ENCODE measurements around the gene CRYZL1.

DNA sequence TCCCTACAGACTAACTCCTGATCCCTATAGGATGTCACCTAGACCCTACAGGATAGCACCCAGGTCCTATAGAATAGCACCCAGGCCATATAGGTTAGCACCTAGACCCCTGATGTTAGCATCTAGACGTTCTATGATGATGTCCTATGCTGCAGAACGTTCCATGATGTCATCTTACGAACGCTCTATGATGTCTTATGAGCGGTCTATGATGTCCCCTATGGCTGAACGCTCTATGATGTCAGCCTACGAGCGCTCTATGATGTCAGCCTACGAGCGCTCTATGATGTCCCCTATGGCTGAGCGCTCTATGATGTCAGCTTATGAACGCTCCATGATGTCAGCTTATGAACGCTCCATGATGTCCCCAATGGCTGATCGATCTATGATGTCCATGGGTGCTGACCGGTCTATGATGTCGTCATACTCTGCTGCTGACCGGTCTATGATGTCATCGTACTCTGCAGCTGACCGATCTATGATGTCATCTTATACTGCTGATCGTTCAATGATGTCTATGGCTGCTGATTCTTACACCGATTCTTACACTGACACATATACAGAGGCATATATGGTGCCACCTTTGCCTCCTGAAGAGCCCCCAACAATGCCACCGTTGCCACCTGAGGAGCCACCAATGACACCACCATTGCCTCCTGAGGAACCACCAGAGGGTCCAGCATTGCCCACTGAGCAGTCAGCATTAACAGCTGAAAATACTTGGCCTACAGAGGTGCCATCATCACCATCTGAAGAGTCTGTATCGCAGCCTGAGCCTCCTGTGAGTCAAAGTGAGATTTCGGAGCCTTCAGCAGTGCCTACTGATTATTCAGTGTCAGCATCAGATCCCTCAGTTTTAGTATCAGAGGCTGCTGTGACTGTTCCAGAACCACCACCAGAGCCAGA, 89.2 kb downstream of the CRYZL1 start:
- TF ChIP-seq, protein P1, sequence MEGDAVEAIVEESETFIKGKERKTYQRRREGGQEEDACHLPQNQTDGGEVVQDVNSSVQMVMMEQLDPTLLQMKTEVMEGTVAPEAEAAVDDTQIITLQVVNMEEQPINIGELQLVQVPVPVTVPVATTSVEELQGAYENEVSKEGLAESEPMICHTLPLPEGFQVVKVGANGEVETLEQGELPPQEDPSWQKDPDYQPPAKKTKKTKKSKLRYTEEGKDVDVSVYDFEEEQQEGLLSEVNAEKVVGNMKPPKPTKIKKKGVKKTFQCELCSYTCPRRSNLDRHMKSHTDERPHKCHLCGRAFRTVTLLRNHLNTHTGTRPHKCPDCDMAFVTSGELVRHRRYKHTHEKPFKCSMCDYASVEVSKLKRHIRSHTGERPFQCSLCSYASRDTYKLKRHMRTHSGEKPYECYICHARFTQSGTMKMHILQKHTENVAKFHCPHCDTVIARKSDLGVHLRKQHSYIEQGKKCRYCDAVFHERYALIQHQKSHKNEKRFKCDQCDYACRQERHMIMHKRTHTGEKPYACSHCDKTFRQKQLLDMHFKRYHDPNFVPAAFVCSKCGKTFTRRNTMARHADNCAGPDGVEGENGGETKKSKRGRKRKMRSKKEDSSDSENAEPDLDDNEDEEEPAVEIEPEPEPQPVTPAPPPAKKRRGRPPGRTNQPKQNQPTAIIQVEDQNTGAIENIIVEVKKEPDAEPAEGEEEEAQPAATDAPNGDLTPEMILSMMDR (IDR thresholded peaks at IDR 0.05; ENCODE audit: control extremely low read depth in 1 of 3, insufficient read depth in 1 of 3, low read depth in 1 of 3, low read length in 3 of 3): no peak
- TF ChIP-seq EZH2 (IDR thresholded peaks at IDR 0.05; ENCODE audit: low read depth, low read length, severe bottlenecking) (no peak), SIX5 (IDR thresholded peaks at IDR 0.05; ENCODE audit: low read depth, low read length) (no peak), NANOG (IDR thresholded peaks at IDR 0.05; ENCODE audit: insufficient read depth, low read depth, low read length, poor library complexity, severe bottlenecking) (no peak), RAD21 (IDR thresholded peaks at IDR 0.05 in 1 of 2, conservative IDR thresholded peaks at IDR 0.05 in 1 of 2; ENCODE audit: low read depth in 2 of 2, low read length in 2 of 2) (no peak), ASH2L (IDR thresholded peaks at IDR 0.05; ENCODE audit: low read length) (no peak), POLR2A (IDR thresholded peaks at IDR 0.05; ENCODE audit: control extremely low read depth in 1 of 2, low read depth in 2 of 2, low read length in 2 of 2) (peak; percentile 3 to 43), EP300 (IDR thresholded peaks at IDR 0.05; ENCODE audit: borderline replicate concordance in 1 of 2, low read depth in 2 of 2, low read length in 2 of 2) (no peak)

Data from H1 (cell line).